GM23338 (cell line): ENCODE data around the gene CNBD2. TPM values are rescaled to one million over a fixed set of nuclear protein-coding genes. Genes with fewer than 3 reads are reported as not detected.

Experiments
- ATAC-seq: fragments of 200-7000 bp; cut with Tn5 transposase; 3 replicates; pipeline ENCODE4 v1.9.1; 2020
- DNase-seq: peaks from one replicate; pipeline ENCODE4 v3.0.0-alpha.2; 2015; ENCODE audit warnings: low spot score
- H2AFZ ChIP-seq: fragments of 200-600 bp; sonication (generic); 2 replicates; pipeline ENCODE4 v1.8.0; 2016; ENCODE audit warnings: antibody characterized with exemption, mild to moderate bottlenecking, moderate library complexity
- H3F3A ChIP-seq: fragments of 200-600 bp; sonication (generic); replicated peaks from 2 replicates; pipeline ENCODE4 v1.8.0; 2017; ENCODE audit warnings: antibody characterized with exemption, mixed run types, low read depth
- H3K27ac ChIP-seq: fragments of 200-600 bp; sonication (generic); 2 replicates; pipeline ENCODE4 v1.6.1; 2016; ENCODE audit warnings: low read depth
- H3K27me3 ChIP-seq: fragments of 200-600 bp; sonication (generic); 2 replicates; pipeline ENCODE4 v1.8.0; 2016; ENCODE audit warnings: mild to moderate bottlenecking, mixed run types, moderate library complexity; ENCODE audit not compliant: insufficient read depth
- H3K36me3 ChIP-seq: fragments of 200-600 bp; sonication (generic); 2 replicates; pipeline ENCODE4 v1.8.0; 2016; ENCODE audit warnings: mild to moderate bottlenecking; ENCODE audit not compliant: insufficient read depth
- H3K4me1 ChIP-seq: fragments of 200-600 bp; sonication (generic); 2 replicates; pipeline ENCODE4 v1.8.0; 2016; ENCODE audit warnings: mild to moderate bottlenecking, moderate library complexity; ENCODE audit not compliant: insufficient read depth
- H3K4me2 ChIP-seq: fragments of 200-600 bp; sonication (generic); 2 replicates; pipeline ENCODE4 v1.7.1; 2017; ENCODE audit warnings: mixed run types
- H3K4me3 ChIP-seq: fragments of 200-600 bp; sonication (generic); 2 replicates; pipeline ENCODE4 v1.6.1; 2016; ENCODE audit warnings: mixed run types
- H3K79me2 ChIP-seq: fragments of 200-600 bp; sonication (generic); replicated peaks from 2 replicates; pipeline ENCODE4 v1.8.0; 2017; ENCODE audit warnings: mild to moderate bottlenecking; ENCODE audit not compliant: insufficient read depth
- H3K9me2 ChIP-seq: fragments of 200-600 bp; sonication (generic); 2 replicates; pipeline ENCODE4 v1.8.0; 2017; ENCODE audit not compliant: insufficient read depth
- H4K20me1 ChIP-seq: fragments of 200-600 bp; sonication (generic); replicated peaks from 2 replicates; pipeline ENCODE4 v1.8.0; 2017; ENCODE audit warnings: mild to moderate bottlenecking; ENCODE audit not compliant: insufficient read depth
- H3K27ac Mint-ChIP-seq: 2 replicates; pipeline ENCODE4 v1.8.0; 2020; ENCODE audit warnings: inconsistent platforms, mild to moderate bottlenecking, moderate library complexity, mixed read lengths
- H3K27me3 Mint-ChIP-seq: 3 replicates; pipeline ENCODE4 v1.8.0; 2022; ENCODE audit warnings: low read depth, mild to moderate bottlenecking, moderate library complexity, mixed read lengths, inconsistent platforms; ENCODE audit not compliant: insufficient read depth, poor library complexity
- H3K36me3 Mint-ChIP-seq: 3 replicates; pipeline ENCODE4 v1.8.0; 2021; ENCODE audit warnings: low read depth, mild to moderate bottlenecking, inconsistent platforms, moderate library complexity, mixed read lengths
- H3K4me1 Mint-ChIP-seq: 3 replicates; pipeline ENCODE4 v1.8.0; 2020; ENCODE audit warnings: mild to moderate bottlenecking, inconsistent platforms, mixed read lengths
- H3K4me3 Mint-ChIP-seq: 3 replicates; pipeline ENCODE4 v1.8.0; 2021; ENCODE audit warnings: moderate library complexity, mild to moderate bottlenecking, inconsistent platforms, mixed read lengths
- H3K9me3 Mint-ChIP-seq: 3 replicates; pipeline ENCODE4 v1.8.0; 2020; ENCODE audit warnings: moderate library complexity, mild to moderate bottlenecking, inconsistent platforms, mixed read lengths
- CREB1 ChIP-seq: fragments of 250-450 bp; sonication (Bioruptor Pico); IDR thresholded peaks from 2 replicates; pipeline ENCODE4 v1.5.0; 2020; ENCODE audit warnings: low read depth, mild to moderate bottlenecking, moderate library complexity
- ETS1 ChIP-seq: IDR thresholded peaks from 2 replicates; pipeline ENCODE4 v1.6.1; 2016; ENCODE audit warnings: antibody characterized with exemption
- EZH2 ChIP-seq: fragments of 200-600 bp; sonication (generic); IDR thresholded peaks from one replicate; pipeline ENCODE4 v1.8.0; 2017; ENCODE audit warnings: antibody characterized with exemption, mild to moderate bottlenecking, low read depth; ENCODE audit not compliant: unreplicated experiment
- EZH2phosphoT487 ChIP-seq: fragments of 200-600 bp; sonication (generic); IDR thresholded peaks from one replicate; pipeline ENCODE4 v1.8.1; 2018; ENCODE audit warnings: antibody characterized with exemption; ENCODE audit not compliant: unreplicated experiment
- JUNB ChIP-seq: IDR thresholded peaks from one replicate; pipeline ENCODE4 v1.6.1; 2016; ENCODE audit warnings: antibody characterized with exemption; ENCODE audit not compliant: unreplicated experiment
- NANOG ChIP-seq: IDR thresholded peaks from 2 replicates; pipeline ENCODE4 v1.6.1; 2016; ENCODE audit warnings: antibody characterized with exemption, borderline replicate concordance
- POLR2AphosphoS5 ChIP-seq: IDR thresholded peaks from 2 replicates; pipeline ENCODE4 v1.6.1; 2016; ENCODE audit warnings: antibody characterized with exemption, low read depth
- STAT1 ChIP-seq: IDR thresholded peaks from one replicate; pipeline ENCODE4 v1.6.1; 2016; ENCODE audit warnings: antibody characterized with exemption; ENCODE audit not compliant: unreplicated experiment
- ZNF114 ChIP-seq: fragments of 250-450 bp; sonication (Bioruptor Pico); IDR thresholded peaks from 2 replicates; pipeline ENCODE4 v1.5.0; 2020; ENCODE audit warnings: mild to moderate bottlenecking, moderate library complexity
- ZNF331 ChIP-seq: fragments of 250-450 bp; sonication (Bioruptor Pico); IDR thresholded peaks from 2 replicates; pipeline ENCODE4 v1.5.0; 2020; ENCODE audit warnings: low read depth, mild to moderate bottlenecking, moderate library complexity
- ZNF462 ChIP-seq: fragments of 250-450 bp; sonication (Bioruptor Pico); IDR thresholded peaks from 2 replicates; pipeline ENCODE4 v1.5.0; 2020; ENCODE audit warnings: mild to moderate bottlenecking, moderate library complexity
- polyA plus RNA-seq: library from polyadenylated mRNA; unstranded; fragments of >200 nt; fragmentation: Nextera tagmentation; extraction: Ambion mirVana; gene quantifications from 2 replicates; pipeline ENCODE4 v1.2.1, GENCODE V29; 2016
- total RNA-seq: library from RNA; depleted of rRNA; stranded (reverse); fragments of >200 nt; shearing (Covaris generic); gene quantifications from 2 replicates; pipeline ENCODE4 v1.2.3, GENCODE V29; 2014
- TF ChIP-seq, protein P1 (sequence below): IDR thresholded peaks from one replicate; pipeline ENCODE4 v1.6.1; 2018; ENCODE audit warnings: antibody characterized with exemption; ENCODE audit not compliant: unreplicated experiment
- TF ChIP-seq, protein P2 (sequence below), 2 experiments: fragments of 200-600 bp in 1 of 2; sonication (generic) in 1 of 2; conservative IDR thresholded peaks; 2 replicates each; pipeline versions ENCODE4 v1.5.1 to v1.6.1; 2016 to 2017; ENCODE audit warnings: antibody characterized with exemption in 2 of 2, low read depth in 2 of 2, mild to moderate bottlenecking in 2 of 2, moderate library complexity in 1 of 2

Gene CNBD2
- total and polyA plus RNA-seq, 2 experiments from 2014 or later: 2.7 TPM; not detected in 1

- no peak overlapping the region for H3K27ac ChIP-seq
- ATAC-seq: no peak
- H3K4me2 ChIP-seq: no peak overlapping the region
- Mint-ChIP-seq H3K27ac (no peak overlapping the region), H3K27me3 (peaks cover 27% of the 10 kb centered on the region), H3K4me1 (no peaks in the 10 kb centered on the region; the same call in 2 of the 3 replicates), H3K36me3 (no peaks in the 10 kb centered on the region), H3K9me3 (0 out of 3 replicates have a peak, but pooled peaks cover 6% of the 10 kb centered on the region), H3K4me3 (no peak overlapping the region)
- H3K36me3 ChIP-seq: no peaks in the 10 kb centered on the region
- peaks cover 19% of the 10 kb centered on the region for H3K27me3 ChIP-seq
- no peaks in the 10 kb centered on the region for H3K79me2 ChIP-seq
- H2AFZ ChIP-seq: no peak overlapping the region
- H3K4me3 ChIP-seq: no peak overlapping the region
- H3F3A ChIP-seq: 0 out of 2 replicates have a peak, but pooled peaks cover 4% of the 10 kb centered on the region
- H4K20me1 ChIP-seq: no peaks in the 10 kb centered on the region
- H3K9me2 ChIP-seq: no peaks in the 10 kb centered on the region
- 0 out of 2 replicates have a peak, but pooled peaks cover 5% of the 10 kb centered on the region for H3K4me1 ChIP-seq
- no peak for DNase-seq
- TF ChIP-seq EZH2 (no peak), ETS1 (no peak), NANOG (no peak), ZNF331 (CRISPR knock-in tag) (no peak), STAT1 (no peak), ZNF462 (CRISPR knock-in tag) (no peak), EZH2phosphoT487 (no peak), CREB1 (CRISPR knock-in tag) (no peak), JUNB (no peak), ZNF114 (no peak), POLR2AphosphoS5 (no peak)
- TF ChIP-seq, protein P1, sequence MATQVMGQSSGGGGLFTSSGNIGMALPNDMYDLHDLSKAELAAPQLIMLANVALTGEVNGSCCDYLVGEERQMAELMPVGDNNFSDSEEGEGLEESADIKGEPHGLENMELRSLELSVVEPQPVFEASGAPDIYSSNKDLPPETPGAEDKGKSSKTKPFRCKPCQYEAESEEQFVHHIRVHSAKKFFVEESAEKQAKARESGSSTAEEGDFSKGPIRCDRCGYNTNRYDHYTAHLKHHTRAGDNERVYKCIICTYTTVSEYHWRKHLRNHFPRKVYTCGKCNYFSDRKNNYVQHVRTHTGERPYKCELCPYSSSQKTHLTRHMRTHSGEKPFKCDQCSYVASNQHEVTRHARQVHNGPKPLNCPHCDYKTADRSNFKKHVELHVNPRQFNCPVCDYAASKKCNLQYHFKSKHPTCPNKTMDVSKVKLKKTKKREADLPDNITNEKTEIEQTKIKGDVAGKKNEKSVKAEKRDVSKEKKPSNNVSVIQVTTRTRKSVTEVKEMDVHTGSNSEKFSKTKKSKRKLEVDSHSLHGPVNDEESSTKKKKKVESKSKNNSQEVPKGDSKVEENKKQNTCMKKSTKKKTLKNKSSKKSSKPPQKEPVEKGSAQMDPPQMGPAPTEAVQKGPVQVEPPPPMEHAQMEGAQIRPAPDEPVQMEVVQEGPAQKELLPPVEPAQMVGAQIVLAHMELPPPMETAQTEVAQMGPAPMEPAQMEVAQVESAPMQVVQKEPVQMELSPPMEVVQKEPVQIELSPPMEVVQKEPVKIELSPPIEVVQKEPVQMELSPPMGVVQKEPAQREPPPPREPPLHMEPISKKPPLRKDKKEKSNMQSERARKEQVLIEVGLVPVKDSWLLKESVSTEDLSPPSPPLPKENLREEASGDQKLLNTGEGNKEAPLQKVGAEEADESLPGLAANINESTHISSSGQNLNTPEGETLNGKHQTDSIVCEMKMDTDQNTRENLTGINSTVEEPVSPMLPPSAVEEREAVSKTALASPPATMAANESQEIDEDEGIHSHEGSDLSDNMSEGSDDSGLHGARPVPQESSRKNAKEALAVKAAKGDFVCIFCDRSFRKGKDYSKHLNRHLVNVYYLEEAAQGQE: no peak
- TF ChIP-seq, protein P2, sequence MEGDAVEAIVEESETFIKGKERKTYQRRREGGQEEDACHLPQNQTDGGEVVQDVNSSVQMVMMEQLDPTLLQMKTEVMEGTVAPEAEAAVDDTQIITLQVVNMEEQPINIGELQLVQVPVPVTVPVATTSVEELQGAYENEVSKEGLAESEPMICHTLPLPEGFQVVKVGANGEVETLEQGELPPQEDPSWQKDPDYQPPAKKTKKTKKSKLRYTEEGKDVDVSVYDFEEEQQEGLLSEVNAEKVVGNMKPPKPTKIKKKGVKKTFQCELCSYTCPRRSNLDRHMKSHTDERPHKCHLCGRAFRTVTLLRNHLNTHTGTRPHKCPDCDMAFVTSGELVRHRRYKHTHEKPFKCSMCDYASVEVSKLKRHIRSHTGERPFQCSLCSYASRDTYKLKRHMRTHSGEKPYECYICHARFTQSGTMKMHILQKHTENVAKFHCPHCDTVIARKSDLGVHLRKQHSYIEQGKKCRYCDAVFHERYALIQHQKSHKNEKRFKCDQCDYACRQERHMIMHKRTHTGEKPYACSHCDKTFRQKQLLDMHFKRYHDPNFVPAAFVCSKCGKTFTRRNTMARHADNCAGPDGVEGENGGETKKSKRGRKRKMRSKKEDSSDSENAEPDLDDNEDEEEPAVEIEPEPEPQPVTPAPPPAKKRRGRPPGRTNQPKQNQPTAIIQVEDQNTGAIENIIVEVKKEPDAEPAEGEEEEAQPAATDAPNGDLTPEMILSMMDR (conservative IDR thresholded peaks at IDR 0.05; ENCODE audit: low read depth in 2 of 2): no peak
Measured at GRCh38 chr20:36060676-36061075, 92.3 kb downstream of the CNBD2 start.
